Spinal cord (tissue), 10 donors: ENCODE data around the gene C16orf87. TPM values are rescaled to one million over a fixed set of nuclear protein-coding genes. Genes with fewer than 3 reads are reported as not detected.
A peak's percentile ranks its signal among the peaks of the same experiment; 100 is the strongest.

ENCODE experiments used
- DNase-seq, 6 donors: peaks; one replicate each; pipeline versions ENCODE4 v3.0.0 to v3.0.0-alpha.2; 2013 to 2015; ENCODE audit warnings: low spot score in 6 of 6, low read depth in 4 of 6
- H3K27ac ChIP-seq: one replicate; pipeline ENCODE4 v1.5.1; 2013; ENCODE audit warnings: low read depth, low read length, control low read depth
- H3K27me3 ChIP-seq: one replicate; pipeline ENCODE4 v1.6.1; 2013; ENCODE audit warnings: low read length; ENCODE audit not compliant: control insufficient read depth, insufficient read depth
- H3K36me3 ChIP-seq: one replicate; pipeline ENCODE4 v1.6.1; 2013; ENCODE audit warnings: low read length; ENCODE audit not compliant: control insufficient read depth, insufficient read depth
- H3K4me1 ChIP-seq: one replicate; pipeline ENCODE4 v1.6.1; 2013; ENCODE audit warnings: low read length; ENCODE audit not compliant: control insufficient read depth, insufficient read depth
- H3K4me3 ChIP-seq: one replicate; pipeline ENCODE4 v1.5.1; 2013; ENCODE audit warnings: low read depth, low read length, control low read depth
- H3K9me3 ChIP-seq: one replicate; pipeline ENCODE4 v1.6.1; 2013; ENCODE audit warnings: low read length; ENCODE audit not compliant: control insufficient read depth, insufficient read depth
- WGBS: methylation state at CpG from one replicate; pipeline ENCODE4 v1.1.5; 2013; ENCODE audit warnings: missing lambda C conversion rate; ENCODE audit not compliant: insufficient coverage; 5-methylcytosine and 5-hydroxymethylcytosine counted together
- polyA plus RNA-seq, 2 donors: library from polyadenylated mRNA; unstranded; fragments of 120-200 nt; gene quantifications; one replicate each; pipeline ENCODE4 v1.2.1, GENCODE V29; 2013; ENCODE audit not compliant: insufficient read length in 2 of 2
- total RNA-seq, 2 donors: library from RNA; depleted of rRNA in 1 of 2; stranded (reverse); fragments of 120-200 nt in 1 of 2; fragments of >200 nt in 1 of 2; gene quantifications; one replicate each; pipeline versions ENCODE4 v1.2.3 to v1.2.4, GENCODE V29; 2013 to 2014
- donor health status: healthy.

The C16orf87 gene
- total and polyA plus RNA-seq, 4 donors = 15.1 to 27.5 (median 19.7) TPM

DNA sequence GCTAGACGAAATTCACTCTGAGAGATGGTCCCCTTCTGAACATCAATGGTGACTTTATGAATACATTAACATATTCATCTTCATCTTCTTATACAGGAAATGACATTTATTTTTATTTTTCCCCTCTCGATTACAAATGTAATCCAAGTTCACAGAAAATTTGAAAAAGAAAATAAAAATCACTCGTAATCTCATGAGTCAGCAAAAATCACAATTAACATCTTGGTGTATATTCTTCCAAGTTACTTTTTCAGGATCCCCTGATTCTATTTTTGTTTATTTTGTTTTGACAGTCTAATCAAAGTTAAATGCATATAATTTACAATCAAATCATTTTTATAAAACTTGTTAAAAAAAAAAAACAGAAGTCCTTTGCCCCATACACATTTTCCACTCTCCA is 27.6 kb downstream of the C16orf87 start:
- Histone ChIP-seq H3K36me3 (no peaks in the 10 kb centered on the region), H3K9me3 (no peaks in the 10 kb centered on the region), H3K4me3 (no peak overlapping the region), H3K4me1 (peaks cover 3% of the 10 kb centered on the region), H3K27me3 (no peaks in the 10 kb centered on the region), H3K27ac (no peak overlapping the region)
- WGBS = 100% methylated on average over 1 of the region's 3 CpGs
- DNase-seq = no peak

DNA sequence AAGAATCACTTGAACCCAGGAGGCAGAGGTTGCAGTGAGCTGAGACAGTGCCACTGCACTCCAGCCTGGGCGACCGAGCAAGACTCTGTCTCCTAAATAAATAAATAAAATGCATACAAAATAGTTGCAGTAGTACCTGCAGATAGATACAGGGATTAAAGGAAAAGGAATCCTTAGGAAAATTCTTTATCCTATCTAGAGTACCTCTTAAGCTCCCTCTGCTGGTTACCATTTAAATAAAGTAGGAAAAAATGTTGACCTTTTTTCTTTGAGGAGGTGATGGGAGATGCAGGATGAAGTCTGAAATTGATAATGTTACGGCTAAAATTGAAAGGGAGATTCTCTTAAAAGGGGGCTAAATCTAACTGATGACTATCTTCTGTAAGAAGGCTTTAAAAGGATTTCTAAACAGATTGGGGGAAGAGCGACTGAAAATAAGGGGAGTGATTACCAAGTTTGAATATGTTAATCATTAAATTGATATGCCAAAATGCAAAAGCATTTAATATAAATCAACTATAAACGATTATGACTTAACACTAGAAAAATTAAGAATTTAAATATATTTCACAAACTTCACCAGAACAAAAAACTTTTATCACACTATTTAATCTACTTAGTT is 29.4 kb downstream of the C16orf87 start:
- Histone ChIP-seq H3K4me1 (no peaks in the 10 kb centered on the region), H3K36me3 (no peaks in the 10 kb centered on the region), H3K9me3 (no peaks in the 10 kb centered on the region), H3K27me3 (no peaks in the 10 kb centered on the region), H3K27ac (no peak overlapping the region), H3K4me3 (no peak overlapping the region)
- peak in 2 of 6 donors; percentile 34 to 61 for DNase-seq
- 90% methylated on average over 1 of the region's 5 CpGs for WGBS

DNA sequence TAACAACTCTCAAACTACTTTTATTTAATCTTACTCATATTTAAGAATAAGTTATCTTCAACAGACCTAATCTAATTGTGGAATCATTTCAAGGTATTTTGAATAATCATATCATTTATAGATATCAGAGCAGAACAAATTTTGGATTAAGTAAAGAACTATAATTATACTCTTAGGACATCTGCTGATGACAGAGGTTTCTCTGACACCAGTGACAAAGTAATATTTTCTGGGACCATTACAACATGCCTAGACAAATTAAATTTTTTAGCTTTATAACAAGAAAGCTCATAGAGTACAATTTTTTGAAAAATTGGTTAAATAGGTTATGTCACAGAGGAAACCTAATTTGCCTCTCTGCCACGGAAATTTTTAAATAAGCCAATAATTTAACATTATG is 30.5 kb downstream of the C16orf87 start:
- Histone ChIP-seq H3K4me3 (no peak overlapping the region), H3K9me3 (no peaks in the 10 kb centered on the region), H3K36me3 (no peaks in the 10 kb centered on the region), H3K27ac (no peak overlapping the region), H3K4me1 (no peaks in the 10 kb centered on the region), H3K27me3 (no peaks in the 10 kb centered on the region)
- WGBS = no CpG with 5 or more reads among the region's 1 CpG
- no peak for DNase-seq

DNA sequence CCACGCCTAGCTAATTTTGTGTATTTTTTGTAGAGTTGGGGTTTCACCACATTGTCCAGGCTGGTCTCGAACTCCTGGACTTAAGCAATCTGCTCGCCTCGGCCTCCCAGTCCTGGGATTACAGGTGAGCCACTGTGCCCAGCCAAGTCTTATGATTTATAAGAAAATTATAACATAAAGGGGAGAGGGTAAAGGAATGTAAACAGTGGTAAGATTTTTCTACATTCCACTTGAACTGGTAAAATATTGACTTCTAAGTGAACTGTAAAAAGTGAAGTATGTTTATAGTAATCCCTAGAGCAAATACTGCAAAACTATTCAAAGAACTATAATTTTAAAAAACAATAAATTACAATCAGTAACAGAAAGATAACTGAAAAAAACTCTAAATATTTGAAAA is 33.5 kb downstream of the C16orf87 start:
- WGBS = no CpG with 5 or more reads among the region's 4 CpGs
- no peaks in the 10 kb centered on the region for H3K4me1 ChIP-seq
- H3K27ac ChIP-seq = no peak overlapping the region
- H3K4me3 ChIP-seq = no peak overlapping the region
- no peaks in the 10 kb centered on the region for H3K27me3 ChIP-seq
- no peaks in the 10 kb centered on the region for H3K36me3 ChIP-seq
- peaks cover 5% of the 10 kb centered on the region for H3K9me3 ChIP-seq
- no peak for DNase-seq

DNA sequence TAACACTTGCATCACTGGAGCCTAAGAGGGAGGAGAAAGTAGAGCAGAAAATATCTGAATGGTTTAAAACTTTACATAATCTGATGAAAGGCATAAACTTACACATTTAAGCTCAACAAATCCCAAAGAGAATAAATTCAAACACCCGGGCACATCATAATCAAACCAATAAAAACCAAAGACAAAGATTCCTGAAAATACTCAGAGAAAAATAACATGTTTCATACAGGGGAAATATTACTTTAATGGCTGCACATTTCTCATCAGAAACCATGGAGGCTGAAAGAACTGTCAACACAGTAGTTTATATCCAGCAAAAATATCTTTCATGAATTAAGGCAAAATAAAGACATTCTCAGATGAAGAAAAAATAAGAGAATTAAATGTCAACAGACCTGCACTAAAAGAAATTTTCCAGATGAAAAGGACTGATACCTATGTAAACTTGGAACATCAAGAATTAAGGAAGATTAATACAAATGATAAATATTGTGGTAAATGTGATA is 34.2 kb downstream of the C16orf87 start:
- WGBS = no CpG with 5 or more reads among the region's 1 CpG
- Histone ChIP-seq H3K4me1 (no peaks in the 10 kb centered on the region), H3K9me3 (peaks cover 5% of the 10 kb centered on the region), H3K27ac (no peak overlapping the region), H3K27me3 (no peaks in the 10 kb centered on the region), H3K36me3 (no peaks in the 10 kb centered on the region), H3K4me3 (no peak overlapping the region)
- DNase-seq = no peak

DNA sequence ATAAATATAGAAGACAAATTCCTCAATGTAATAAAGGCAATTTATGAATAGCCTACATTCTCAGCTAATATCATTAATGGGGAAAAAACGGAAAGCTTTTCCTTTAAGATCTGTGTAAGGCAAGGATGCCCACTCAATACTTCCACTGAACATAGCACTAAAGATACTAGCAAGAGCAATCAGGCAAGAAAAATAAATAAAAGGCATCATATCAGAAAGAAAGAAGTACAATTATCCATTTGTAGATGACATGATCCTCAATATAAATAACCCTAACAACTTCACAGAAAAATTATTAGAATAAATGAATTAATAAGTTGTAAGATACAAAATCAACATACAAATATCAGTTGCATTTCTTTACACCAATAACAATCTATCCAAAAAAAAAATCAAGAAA is 37.1 kb downstream of the C16orf87 start:
- peaks cover 4% of the 10 kb centered on the region for H3K4me1 ChIP-seq
- no peaks in the 10 kb centered on the region for H3K27me3 ChIP-seq
- no peak for DNase-seq
- WGBS = no CpG with 5 or more reads among the region's 1 CpG
- H3K27ac ChIP-seq = no peak overlapping the region
- no peaks in the 10 kb centered on the region for H3K36me3 ChIP-seq
- peaks cover 5% of the 10 kb centered on the region for H3K9me3 ChIP-seq
- no peak overlapping the region for H3K4me3 ChIP-seq

DNA sequence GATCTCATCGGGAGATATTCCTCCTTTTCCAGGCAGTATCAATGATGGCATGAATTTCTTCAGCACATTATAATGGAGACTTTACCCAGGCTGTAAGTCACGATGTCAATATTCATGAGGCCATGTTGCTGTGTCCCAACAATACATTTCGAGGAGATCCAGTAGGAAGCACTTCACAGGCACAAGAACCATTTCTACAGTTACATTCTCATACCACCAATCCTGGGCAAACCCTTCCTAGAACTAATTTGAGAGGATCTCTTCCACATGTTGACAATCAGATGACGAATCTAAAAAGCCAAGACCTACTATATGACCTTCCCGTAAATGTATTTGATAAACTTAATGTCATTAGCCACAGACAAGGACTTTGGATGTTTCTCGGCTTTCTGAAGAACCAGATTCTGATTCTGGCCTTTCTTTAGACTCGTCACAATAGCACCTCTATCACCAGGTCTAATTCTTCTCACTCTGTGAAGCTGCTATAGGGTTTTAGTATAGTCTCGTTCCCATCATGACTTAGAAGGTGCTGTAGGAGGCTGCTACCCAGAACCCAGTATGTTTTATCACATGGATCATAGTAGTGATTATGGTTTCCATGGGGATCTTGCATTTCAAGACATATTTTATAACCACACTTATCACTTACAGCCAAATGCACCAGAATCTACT is 40.2 kb downstream of the C16orf87 start:
- H3K27me3 ChIP-seq = no peaks in the 10 kb centered on the region
- DNase-seq = no peak
- 78% methylated on average over 5 of the region's 8 CpGs for WGBS
- H3K36me3 ChIP-seq = no peaks in the 10 kb centered on the region
- H3K9me3 ChIP-seq = peaks cover 5% of the 10 kb centered on the region
- peak overlapping the region; percentile 40 for H3K4me3 ChIP-seq
- no peak overlapping the region for H3K27ac ChIP-seq
- H3K4me1 ChIP-seq = peaks cover 4% of the 10 kb centered on the region

DNA sequence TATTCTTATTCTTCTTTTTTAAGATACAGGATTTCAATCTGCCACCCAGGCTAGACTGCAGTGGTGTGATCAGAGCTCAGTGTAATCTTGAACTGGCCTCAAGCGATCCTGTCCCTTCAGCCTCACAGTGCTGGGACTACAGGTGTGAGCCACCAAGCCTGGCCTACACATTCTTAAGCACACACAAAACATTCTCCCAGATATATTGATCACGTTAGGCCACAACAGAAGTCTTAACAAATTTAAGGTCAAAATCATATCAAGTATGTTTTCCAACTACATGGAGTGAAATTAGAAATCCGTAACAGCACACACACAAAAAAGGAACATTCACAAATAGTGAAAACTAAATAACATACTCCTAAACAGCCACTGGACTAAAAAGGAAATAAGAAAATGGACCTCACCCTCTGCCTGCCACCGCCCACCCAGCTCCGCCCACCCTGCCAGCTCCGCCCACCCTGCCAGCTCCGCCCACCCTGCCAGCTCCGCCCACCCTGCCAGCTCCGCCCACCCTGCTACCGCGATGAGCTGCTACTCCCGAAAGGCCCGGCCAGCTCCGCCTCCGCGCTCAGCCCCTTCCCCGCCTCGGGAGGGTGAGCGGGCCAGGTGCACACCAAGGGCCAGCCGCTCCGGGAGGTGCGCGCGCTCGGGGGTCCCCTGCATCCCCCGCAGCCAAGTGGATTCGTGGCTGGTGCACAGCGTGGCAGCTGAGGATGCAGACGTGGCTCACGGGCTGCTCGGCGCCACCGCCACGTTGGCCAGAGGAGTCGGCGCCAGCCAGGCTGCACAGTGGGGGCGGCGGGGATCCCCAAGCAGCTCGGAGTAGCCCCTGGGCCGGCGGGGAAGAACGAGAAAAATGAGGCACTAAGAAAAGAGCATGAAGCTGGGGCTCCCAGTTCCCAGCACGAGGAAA is 41.2 kb downstream of the C16orf87 start:
- WGBS = 4% methylated on average over 35 of the region's 43 CpGs
- peaks cover 4% of the 10 kb centered on the region for H3K4me1 ChIP-seq
- peaks cover 5% of the 10 kb centered on the region for H3K9me3 ChIP-seq
- H3K4me3 ChIP-seq = peak overlapping the region; percentile 40
- no peak overlapping the region for H3K27ac ChIP-seq
- no peaks in the 10 kb centered on the region for H3K36me3 ChIP-seq
- peak in 5 of 6 donors; percentile 20 to 83 (median 52) for DNase-seq
- no peaks in the 10 kb centered on the region for H3K27me3 ChIP-seq

DNA sequence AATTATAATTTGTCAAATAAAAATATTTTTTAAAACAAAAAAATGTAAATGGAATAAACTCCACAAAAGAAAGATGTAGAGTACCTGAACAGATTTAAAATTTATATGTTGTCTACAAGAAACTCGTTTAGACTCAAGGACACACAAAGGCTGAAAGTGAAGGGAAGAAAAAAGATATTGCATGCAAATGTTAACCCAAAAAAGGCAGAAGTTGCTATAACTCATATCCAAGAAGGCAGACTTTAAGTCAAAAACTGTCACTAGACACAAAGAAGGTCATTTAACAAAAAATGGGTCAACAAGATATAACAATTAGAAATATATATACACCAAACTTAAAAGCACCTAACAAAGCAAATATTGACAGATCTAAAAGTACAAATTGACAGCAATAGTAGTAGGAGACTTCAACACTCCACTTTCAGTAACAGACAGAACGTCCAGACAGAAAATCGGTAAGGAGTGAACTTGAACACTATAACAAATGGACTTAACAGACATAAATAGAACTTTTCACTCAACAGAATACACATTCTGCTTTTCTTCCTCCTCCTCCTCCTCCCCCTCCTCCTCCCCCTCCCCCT is 42.0 kb downstream of the C16orf87 start:
- no CpG with 5 or more reads among the region's 3 CpGs for WGBS

More for the DNA sequence above, 42.0 kb downstream of the C16orf87 start:
- H3K4me3 ChIP-seq = no peak overlapping the region
- peaks cover 4% of the 10 kb centered on the region for H3K9me3 ChIP-seq
- no peaks in the 10 kb centered on the region for H3K27me3 ChIP-seq
- DNase-seq = no peak
- no peaks in the 10 kb centered on the region for H3K36me3 ChIP-seq
- no peak overlapping the region for H3K27ac ChIP-seq
- peaks cover 4% of the 10 kb centered on the region for H3K4me1 ChIP-seq
